Breast epithelium (tissue), 3 donors: ENCODE results near the gene PLET1.

Experiments used
- POLR2A ChIP-seq: fragments of 450-650 bp; IDR thresholded peaks from one replicate; pipeline ENCODE4 v1.6.1; 2016; ENCODE audit warnings: antibody characterized with exemption, mild to moderate bottlenecking, moderate library complexity
- TF ChIP-seq, protein P1 (sequence below), 3 donors: fragments of 450-650 bp; IDR thresholded peaks; one replicate each; pipeline ENCODE4 v1.5.1; 2016 to 2017; ENCODE audit warnings: antibody characterized with exemption in 3 of 3, mild to moderate bottlenecking in 3 of 3, moderate library complexity in 3 of 3

DNA sequence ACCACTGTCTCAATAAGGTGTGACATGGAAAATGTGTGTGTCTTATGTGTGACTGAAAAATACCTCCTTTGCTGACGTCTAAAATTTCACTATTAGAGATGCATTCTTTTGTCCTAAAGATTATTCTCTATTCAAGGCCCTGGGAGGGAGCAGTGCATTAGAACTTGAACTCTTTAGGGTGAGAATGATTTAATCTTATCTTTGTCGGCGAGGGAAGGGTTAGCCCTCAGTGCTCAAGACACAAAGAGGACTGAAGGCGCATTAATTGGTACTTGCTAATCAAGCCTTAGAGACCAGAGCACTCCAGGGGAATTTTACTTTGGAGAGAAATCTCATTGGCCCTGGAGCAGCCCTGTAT is 29.8 kb upstream of the PLET1 start:
- TF ChIP-seq POLR2A = no peak
- TF ChIP-seq, protein P1, sequence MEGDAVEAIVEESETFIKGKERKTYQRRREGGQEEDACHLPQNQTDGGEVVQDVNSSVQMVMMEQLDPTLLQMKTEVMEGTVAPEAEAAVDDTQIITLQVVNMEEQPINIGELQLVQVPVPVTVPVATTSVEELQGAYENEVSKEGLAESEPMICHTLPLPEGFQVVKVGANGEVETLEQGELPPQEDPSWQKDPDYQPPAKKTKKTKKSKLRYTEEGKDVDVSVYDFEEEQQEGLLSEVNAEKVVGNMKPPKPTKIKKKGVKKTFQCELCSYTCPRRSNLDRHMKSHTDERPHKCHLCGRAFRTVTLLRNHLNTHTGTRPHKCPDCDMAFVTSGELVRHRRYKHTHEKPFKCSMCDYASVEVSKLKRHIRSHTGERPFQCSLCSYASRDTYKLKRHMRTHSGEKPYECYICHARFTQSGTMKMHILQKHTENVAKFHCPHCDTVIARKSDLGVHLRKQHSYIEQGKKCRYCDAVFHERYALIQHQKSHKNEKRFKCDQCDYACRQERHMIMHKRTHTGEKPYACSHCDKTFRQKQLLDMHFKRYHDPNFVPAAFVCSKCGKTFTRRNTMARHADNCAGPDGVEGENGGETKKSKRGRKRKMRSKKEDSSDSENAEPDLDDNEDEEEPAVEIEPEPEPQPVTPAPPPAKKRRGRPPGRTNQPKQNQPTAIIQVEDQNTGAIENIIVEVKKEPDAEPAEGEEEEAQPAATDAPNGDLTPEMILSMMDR (IDR thresholded peaks at IDR 0.05) = no peak
